CD4-positive, alpha-beta T cell treated with Interleukin-17A for 4 hours (primary cell): ENCODE results near the gene ZNF687.

ENCODE experiments used
- DNase-seq: peaks from one replicate; pipeline ENCODE4 v3.0.0-alpha.2; 2020; ENCODE audit warnings: mixed read lengths

Gene ZNF687

GRCh38 chr1:151281225-151281968 lies 702 bp upstream of the ZNF687 start:
- peak; percentile 95 for DNase-seq

DNA sequence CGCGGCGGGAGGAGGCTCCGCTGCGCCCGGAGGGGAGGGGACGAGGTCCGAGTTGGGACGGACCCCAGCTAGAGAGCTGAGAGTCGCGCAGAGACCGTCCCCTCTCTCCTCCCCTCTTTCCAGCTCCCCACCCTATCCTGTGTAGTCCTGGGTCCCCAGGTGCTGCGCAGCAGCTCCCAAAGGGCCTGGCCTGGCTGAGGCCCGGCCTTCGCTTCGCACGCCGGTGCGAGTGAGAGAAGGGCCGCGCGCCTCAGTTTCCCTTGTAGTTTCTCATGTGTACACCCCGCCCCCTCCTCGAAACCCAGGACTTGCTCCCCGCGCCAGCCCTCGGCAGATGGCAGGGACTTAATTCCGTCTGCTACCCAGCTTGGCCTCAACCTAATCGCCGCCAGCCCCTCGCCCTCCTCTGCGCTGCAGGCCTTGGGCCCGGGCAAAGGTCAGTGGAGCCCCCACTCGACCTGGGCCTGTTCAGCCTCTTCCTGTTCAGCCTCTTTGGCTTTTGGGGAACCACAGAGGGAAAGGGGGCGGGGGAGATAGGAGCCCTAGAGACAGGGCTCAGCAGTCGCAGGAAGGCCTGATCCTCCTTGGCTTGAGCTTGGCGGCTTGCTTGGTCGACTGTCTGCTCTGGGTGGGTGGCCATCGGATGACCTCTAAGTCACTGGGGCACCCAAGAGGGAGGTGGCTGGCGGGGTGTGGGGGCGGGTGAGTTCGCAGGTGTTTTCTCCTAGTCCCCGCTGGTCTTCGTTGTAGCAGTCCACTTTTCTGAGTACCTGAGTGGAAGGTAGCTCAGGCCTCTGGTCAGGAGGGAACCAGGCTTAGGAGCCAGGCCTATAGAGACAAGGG lies 1.0 kb downstream of the ZNF687 start:
- peak; percentile 23 for DNase-seq

- DNase-seq: no peak
Observed at GRCh38 chr1:151284013-151284577, 2.0 kb downstream of the ZNF687 start.

GRCh38 chr1:151286619-151287340 lies 4.7 kb downstream of the ZNF687 start:
- DNase-seq: no peak

GRCh38 chr1:151287341-151287699 lies 5.2 kb downstream of the ZNF687 start:
- no peak for DNase-seq

GRCh38 chr1:151287767-151288500 lies 5.8 kb downstream of the ZNF687 start:
- no peak for DNase-seq

- DNase-seq: no peak
Observed at GRCh38 chr1:151288502-151288901, 6.4 kb downstream of the ZNF687 start.

GRCh38 chr1:151289080-151289935 lies 7.2 kb downstream of the ZNF687 start:
- DNase-seq: no peak

GRCh38 chr1:151289991-151290708 lies 8.1 kb downstream of the ZNF687 start:
- no peak for DNase-seq

DNA sequence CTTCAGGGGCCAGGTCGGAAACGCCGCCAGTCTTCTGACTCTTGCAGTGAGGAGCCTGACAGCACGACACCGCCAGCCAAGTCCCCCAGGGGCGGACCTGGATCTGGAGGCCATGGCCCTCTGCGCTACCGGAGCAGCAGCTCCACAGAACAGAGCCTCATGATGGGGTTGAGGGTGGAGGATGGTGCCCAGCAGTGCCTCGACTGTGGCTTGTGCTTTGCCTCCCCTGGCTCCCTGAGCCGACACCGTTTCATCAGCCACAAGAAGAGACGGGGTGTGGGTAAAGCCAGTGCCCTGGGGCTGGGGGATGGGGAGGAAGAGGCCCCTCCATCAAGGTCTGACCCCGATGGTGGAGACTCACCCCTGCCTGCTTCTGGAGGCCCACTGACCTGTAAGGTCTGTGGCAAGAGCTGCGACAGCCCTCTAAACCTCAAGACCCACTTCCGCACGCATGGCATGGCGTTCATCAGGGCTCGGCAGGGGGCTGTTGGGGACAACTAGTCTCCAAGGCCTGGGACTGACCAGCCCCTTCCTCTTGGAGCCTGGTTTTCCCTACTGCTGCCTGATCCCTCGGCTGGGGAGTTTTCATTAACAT lies 8.7 kb downstream of the ZNF687 start:
- DNase-seq: no peak

DNA sequence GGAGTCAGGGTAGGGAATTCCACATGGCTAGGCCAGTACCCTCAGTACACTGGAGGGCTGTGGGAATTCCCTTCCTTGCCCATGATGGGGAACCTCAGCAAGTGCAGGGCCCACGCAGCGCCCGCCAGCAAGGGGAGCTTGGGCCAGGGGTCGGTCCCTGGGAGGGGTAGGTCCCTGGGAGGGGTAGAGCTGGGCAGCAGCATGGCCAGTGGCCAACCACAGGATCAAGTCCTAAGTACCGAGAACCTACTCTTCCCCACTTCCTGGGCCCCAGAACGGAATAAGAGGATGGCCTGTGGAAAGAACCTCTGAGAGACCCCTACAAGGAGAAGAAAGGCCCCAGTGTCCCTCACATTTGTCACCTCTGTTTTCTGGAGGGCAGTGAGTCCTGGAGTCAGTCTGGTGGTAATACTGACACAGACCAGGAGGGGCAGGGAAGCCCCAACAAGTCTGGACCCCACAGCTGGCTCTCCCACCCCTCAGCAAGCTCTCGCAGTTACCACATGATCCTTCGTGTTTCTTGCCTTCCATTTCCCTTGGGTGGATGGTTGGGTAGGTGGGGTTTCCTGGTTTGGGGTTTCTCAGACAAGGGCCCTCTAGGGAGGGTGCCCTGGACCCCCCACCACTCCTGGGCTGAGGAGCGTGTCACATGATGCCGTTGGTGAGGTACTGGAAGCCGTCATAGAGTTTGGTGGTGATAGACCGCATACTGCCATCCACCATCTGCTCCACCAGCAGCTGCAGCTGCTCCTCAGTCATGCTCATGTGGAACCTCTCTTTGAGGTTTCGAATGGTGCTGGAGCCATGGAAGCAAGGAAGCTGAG lies 10.3 kb downstream of the ZNF687 start:
- DNase-seq: no peak

DNA sequence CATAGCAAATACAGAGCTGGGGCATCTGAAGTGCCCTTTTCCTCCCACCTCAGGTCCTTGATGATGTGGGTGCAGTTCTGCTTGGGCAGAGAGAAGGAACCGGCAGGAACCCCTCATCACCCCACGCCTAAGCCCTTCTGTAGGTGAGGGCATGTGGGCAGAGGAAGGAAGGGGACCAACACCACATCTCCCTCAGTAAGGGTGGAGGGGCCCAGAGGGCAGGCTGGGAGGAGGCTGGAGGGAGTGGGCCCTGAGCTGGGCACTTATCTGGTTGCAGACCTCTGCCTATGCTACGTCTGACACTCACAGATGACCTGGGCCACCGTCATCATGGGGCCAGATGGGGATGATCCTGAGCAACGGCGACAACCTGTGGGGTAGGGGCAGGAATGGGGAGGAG lies 11.0 kb downstream of the ZNF687 start:
- no peak for DNase-seq

DNA sequence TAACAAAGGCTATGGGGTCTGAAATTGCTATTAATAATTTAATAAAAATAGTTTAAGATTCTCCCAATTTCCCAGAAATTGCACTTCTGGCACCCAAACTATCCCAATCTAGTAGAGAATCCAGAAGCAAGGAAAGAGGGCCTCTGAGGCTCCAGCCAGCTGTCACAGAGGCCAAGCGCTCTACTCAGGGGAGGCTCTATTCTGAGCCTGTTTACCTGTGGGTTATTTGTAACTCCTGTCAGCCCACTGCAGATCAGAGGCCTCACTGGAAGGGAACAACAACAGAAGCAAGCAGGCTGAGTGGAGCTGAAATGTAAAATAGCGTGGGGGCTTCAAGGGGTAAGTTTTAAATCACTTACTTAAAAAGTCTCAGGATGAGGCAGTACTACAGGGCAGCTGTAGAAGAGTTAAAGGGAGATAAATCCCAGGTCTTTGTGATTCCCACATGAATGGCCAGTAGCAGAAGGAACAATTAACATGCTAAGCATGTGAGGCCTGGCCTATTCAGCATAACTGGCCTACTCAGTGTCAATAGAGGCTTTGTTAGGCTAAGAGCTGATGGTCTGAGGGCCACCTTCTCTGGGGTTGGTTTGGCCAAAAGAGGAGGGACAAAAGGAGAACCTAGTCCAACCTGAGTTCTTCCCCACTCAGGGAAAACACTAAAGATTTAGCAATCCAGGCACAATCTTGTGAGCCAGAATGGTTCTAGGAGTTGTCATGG lies 12.8 kb downstream of the ZNF687 start:
- DNase-seq: no peak

DNA sequence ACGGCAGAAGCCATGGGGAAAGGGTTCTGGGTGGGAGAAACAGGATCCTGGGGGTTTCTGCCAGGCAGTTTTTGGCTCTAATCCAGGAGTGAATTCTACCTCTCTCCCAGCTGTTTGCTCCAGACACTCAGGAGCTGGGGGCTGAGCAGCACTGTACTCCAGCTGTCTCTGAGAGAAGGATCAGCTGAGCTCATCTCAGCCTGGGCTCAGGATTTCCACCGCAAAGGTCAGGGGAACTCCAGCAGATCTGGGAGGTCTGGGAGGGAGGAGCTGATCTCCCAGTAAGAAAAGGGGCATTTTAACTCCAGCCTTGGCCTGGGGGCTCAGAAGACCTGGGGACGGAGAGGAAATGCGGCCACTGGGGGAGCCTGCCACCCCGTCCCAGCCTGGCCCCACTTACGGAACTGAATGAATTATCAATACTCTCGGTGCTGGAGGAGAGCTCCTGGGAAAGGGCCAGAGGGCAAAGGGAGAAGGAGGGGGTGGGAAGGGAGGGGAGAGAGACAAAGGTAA lies 27.8 kb downstream of the ZNF687 start:
- DNase-seq: no peak

- no peak for DNase-seq
Observed at GRCh38 chr1:151311011-151311410, 28.9 kb downstream of the ZNF687 start.

- DNase-seq: peak; percentile 76
Observed at GRCh38 chr1:151311589-151312331, 29.7 kb downstream of the ZNF687 start.

DNA sequence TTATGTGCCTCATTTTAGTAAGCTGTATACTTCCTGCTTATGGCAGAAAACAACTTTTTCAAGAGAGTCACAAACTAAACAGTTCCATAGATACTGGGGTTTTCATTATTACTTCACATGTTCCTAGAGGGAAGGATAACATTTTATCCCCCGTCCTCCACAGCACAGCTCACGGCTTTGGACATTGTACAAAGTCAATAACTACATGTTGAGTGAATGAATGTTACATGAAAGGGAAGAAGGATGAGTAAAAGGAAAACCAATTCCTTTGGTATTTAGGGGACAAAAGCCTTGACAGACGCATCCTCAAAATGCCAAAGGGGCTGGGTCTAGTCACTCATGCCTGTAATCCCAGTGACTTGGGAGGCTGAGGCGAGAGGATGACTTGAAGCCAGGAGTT lies 30.3 kb downstream of the ZNF687 start:
- DNase-seq: no peak

- no peak for DNase-seq
Observed at GRCh38 chr1:151312826-151313225, 30.7 kb downstream of the ZNF687 start.
